ENCODE results near the gene GRPEL2.

DNA sequence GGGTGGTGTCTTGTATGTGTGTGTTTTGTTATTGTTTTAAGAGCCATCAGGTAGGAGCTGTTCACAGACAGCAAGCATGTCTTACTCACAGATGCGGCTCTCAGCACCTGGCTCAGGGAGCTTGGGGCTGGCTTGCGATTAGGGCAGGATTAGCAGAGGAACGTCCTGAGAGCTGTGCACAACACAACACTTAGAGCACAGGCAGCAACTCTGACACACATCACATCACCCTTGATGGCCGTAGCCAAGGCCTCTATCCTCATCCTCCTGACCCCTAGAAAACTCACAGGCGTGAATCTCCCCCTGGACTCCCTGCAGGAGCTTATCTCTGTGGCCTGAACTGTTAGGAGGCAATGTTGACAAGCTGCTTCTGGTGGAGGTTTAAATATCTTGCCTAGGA is 40.9 kb downstream of the GRPEL2 start:
- TF ChIP-seq, protein P1, sequence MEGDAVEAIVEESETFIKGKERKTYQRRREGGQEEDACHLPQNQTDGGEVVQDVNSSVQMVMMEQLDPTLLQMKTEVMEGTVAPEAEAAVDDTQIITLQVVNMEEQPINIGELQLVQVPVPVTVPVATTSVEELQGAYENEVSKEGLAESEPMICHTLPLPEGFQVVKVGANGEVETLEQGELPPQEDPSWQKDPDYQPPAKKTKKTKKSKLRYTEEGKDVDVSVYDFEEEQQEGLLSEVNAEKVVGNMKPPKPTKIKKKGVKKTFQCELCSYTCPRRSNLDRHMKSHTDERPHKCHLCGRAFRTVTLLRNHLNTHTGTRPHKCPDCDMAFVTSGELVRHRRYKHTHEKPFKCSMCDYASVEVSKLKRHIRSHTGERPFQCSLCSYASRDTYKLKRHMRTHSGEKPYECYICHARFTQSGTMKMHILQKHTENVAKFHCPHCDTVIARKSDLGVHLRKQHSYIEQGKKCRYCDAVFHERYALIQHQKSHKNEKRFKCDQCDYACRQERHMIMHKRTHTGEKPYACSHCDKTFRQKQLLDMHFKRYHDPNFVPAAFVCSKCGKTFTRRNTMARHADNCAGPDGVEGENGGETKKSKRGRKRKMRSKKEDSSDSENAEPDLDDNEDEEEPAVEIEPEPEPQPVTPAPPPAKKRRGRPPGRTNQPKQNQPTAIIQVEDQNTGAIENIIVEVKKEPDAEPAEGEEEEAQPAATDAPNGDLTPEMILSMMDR (IDR thresholded peaks at IDR 0.05), result no peak
- TF ChIP-seq EZH2 (IDR thresholded peaks at IDR 0.05), result no peak

All from neural progenitor cell (in vitro differentiated cells).